Retinal pigment epithelial cell (primary cell): ENCODE measurements around the gene FBN1.

Source experiments
- DNase-seq: peaks from one replicate; pipeline ENCODE4 v3.0.0-alpha.2; 2010; ENCODE audit warnings: low read depth
- H3K4me3 ChIP-seq: 2 replicates; pipeline ENCODE4 v1.5.1; 2011; ENCODE audit warnings: mild to moderate bottlenecking, low read length, control low read depth, moderate library complexity
- TF ChIP-seq, protein P1 (sequence below): conservative IDR thresholded peaks from 2 replicates; pipeline ENCODE4 v1.5.1; 2011; ENCODE audit warnings: low read depth, low read length, control low read depth, inconsistent platforms

The FBN1 gene

GRCh38 chr15:48363474-48363873, 282.0 kb downstream of the FBN1 start:
- TF ChIP-seq, protein P1, sequence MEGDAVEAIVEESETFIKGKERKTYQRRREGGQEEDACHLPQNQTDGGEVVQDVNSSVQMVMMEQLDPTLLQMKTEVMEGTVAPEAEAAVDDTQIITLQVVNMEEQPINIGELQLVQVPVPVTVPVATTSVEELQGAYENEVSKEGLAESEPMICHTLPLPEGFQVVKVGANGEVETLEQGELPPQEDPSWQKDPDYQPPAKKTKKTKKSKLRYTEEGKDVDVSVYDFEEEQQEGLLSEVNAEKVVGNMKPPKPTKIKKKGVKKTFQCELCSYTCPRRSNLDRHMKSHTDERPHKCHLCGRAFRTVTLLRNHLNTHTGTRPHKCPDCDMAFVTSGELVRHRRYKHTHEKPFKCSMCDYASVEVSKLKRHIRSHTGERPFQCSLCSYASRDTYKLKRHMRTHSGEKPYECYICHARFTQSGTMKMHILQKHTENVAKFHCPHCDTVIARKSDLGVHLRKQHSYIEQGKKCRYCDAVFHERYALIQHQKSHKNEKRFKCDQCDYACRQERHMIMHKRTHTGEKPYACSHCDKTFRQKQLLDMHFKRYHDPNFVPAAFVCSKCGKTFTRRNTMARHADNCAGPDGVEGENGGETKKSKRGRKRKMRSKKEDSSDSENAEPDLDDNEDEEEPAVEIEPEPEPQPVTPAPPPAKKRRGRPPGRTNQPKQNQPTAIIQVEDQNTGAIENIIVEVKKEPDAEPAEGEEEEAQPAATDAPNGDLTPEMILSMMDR, result no peak
- no peak overlapping the region for H3K4me3 ChIP-seq
- no peak for DNase-seq

- no peak overlapping the region for H3K4me3 ChIP-seq
- no peak for DNase-seq
- TF ChIP-seq, protein P1, result no peak
These were observed 283.8 kb downstream of the FBN1 start for GRCh38 chr15:48361685-48362084.

DNA sequence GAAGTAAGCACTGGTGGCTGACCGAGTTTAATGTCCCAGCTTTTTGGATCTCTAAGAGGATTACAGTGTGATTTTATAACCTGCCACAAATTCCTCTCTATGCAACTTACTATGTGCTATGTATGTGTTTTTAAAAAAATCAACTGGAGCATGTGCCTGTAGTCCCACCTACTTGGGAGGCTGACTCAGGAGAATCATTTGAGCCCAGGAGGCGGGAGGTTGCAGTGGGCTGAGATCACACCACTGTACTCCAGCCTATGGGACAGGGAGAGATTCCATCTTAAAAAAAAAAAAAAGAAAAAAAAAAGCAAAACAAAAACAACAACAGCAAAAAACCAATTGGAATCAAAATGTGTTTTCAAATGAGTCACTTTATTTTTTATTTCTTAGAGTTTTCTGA, 284.7 kb downstream of the FBN1 start:
- TF ChIP-seq, protein P1, result no peak
- H3K4me3 ChIP-seq, result no peak overlapping the region
- peak; percentile 65 for DNase-seq
